ENCODE measurements around the gene SPATA20. TPM values are rescaled to one million over a fixed set of nuclear protein-coding genes. Genes with fewer than 3 reads are reported as not detected.

SPATA20 gene
- total and polyA plus RNA-seq, 2 of the 4 experiments (the other 2 are of a cell fraction) = 17.0 to 35.0 TPM

- no peaks in the 10 kb centered on the region for H3K36me3 ChIP-seq (ENCODE audit: control insufficient read depth, insufficient read depth, low read length)
- H3K9me3 ChIP-seq (ENCODE audit: control insufficient read depth, insufficient read depth, low read length) = no peaks in the 10 kb centered on the region
- intact Hi-C loops (cut with micrococcal nuclease) = no loop called here
- H3K14ac ChIP-seq (replicated peaks; ENCODE audit: low read depth, low read length) = no peak overlapping the region
- no peak overlapping the region for H3K56ac ChIP-seq (ENCODE audit: extremely low read depth, insufficient read depth, low read length)
- H2BK5ac ChIP-seq (ENCODE audit: low read depth, low read length, poor library complexity, severe bottlenecking) = no peak overlapping the region
- H3K18ac ChIP-seq (ENCODE audit: low read depth, low read length) = no peak overlapping the region
- no peak overlapping the region for H3K4me3 ChIP-seq (ENCODE audit: insufficient read depth, low read depth, low read length)
- no peak overlapping the region for H2BK120ac ChIP-seq (ENCODE audit: low read depth, low read length)
- H2AK5ac ChIP-seq (ENCODE audit: low read depth, low read length) = no peak overlapping the region
- H2BK20ac ChIP-seq (ENCODE audit: low read depth, low read length) = no peak overlapping the region
- POLR2A ChIA-PET (ENCODE audit: unreplicated experiment) = interaction anchor here (0.6 kb wide), 1 partner anchor 13 kb away, joined by 4 read pairs; no protein-coding TSS in a partner anchor
- peaks cover 5% of the 10 kb centered on the region; the same call in 1 of the 2 replicates for H3K9me1 ChIP-seq (ENCODE audit: insufficient read depth, low read length)
- no peak overlapping the region for H3K9ac ChIP-seq (ENCODE audit: low read depth, low read length)
- TF ChIP-seq MAFK (IDR thresholded peaks at IDR 0.05; ENCODE audit: low read depth, low read length) = no peak
- TF ChIP-seq CEBPB (IDR thresholded peaks at IDR 0.05; ENCODE audit: low read depth, low read length) = no peak
- TF ChIP-seq MXI1 (IDR thresholded peaks at IDR 0.05; ENCODE audit: borderline replicate concordance, low read depth, low read length) = no peak
- TF ChIP-seq CHD1 (IDR thresholded peaks at IDR 0.05; ENCODE audit: low read depth, low read length) = no peak
- no peak for TF ChIP-seq MAZ (IDR thresholded peaks at IDR 0.05; ENCODE audit: borderline replicate concordance, low read depth, low read length)
- TF ChIP-seq POLR2A (IDR thresholded peaks at IDR 0.05; ENCODE audit: low read depth, low read length) = no peak
- TF ChIP-seq FOS (IDR thresholded peaks at IDR 0.05; ENCODE audit: low read depth, low read length) = no peak
- TF ChIP-seq RCOR1 (IDR thresholded peaks at IDR 0.05; ENCODE audit: insufficient replicate concordance, low read length) = no peak
- no peak for TF ChIP-seq CTCF (conservative IDR thresholded peaks at IDR 0.05; ENCODE audit: low read depth, low read length)
- TF ChIP-seq RAD21 (IDR thresholded peaks at IDR 0.05; ENCODE audit: low read length) = no peak
- TF ChIP-seq NFE2L2 (IDR thresholded peaks at IDR 0.05; ENCODE audit: low read depth, low read length) = no peak
- TF ChIP-seq USF2 (IDR thresholded peaks at IDR 0.05; ENCODE audit: low read depth, low read length) = no peak
- TF ChIP-seq RFX5 (IDR thresholded peaks at IDR 0.05; ENCODE audit: low read depth, low read length) = no peak
- TF ChIP-seq BHLHE40 (IDR thresholded peaks at IDR 0.05; ENCODE audit: low read depth, low read length) = no peak
- TF ChIP-seq ELK1 (IDR thresholded peaks at IDR 0.05; ENCODE audit: borderline replicate concordance, low read depth, low read length) = no peak
- H3K79me1 ChIP-seq (ENCODE audit: low read depth in 1 of 2, low read length in 2 of 2) = no peaks in the 10 kb centered on the region
- in situ Hi-C loops (cut with MboI; ENCODE audit: low sequenced_read_pairs) = no loop called here
- no peaks in the 10 kb centered on the region; the same call in 1 of the 2 replicates for H3K27me3 ChIP-seq (ENCODE audit: control insufficient read depth, insufficient read depth, low read length)
- H3K27ac ChIP-seq (ENCODE audit: insufficient read depth, low read length) = no peak overlapping the region
- no peaks in the 10 kb centered on the region for H4K20me1 ChIP-seq (ENCODE audit: insufficient read depth, low read length)
- H3K23ac ChIP-seq (ENCODE audit: low read depth, low read length) = no peak overlapping the region
- DNase-seq (no peak), ATAC-seq (ENCODE audit: low read depth) (no peak)
- H2AK9ac ChIP-seq (replicated peaks; ENCODE audit: low read depth, low read length, poor library complexity) = no peak overlapping the region
- H3K4me1 ChIP-seq (ENCODE audit: control insufficient read depth, insufficient read depth, low read length) = peaks cover 4% of the 10 kb centered on the region
- dilution Hi-C loops (cut with HindIII; ENCODE audit: low sequenced_read_pairs, unreplicated experiment) = no loop called here
- H4K5ac ChIP-seq (ENCODE audit: low read depth, low read length) = no peak overlapping the region
- CTCF ChIA-PET = interaction anchor here (1.7 kb wide), 1 partner anchor 23 kb away, joined by 5 read pairs; no protein-coding TSS in a partner anchor
- 60% methylated on average over 1 of the region's 9 CpGs; no CpG with 5 or more reads in 1 of the 2 experiments for WGBS, 2 experiments (ENCODE audit: extremely low coverage in 2 of 2, insufficient read length in 1 of 2)
- no peak overlapping the region for H4K91ac ChIP-seq (ENCODE audit: insufficient read depth, low read depth, low read length)
- no peak overlapping the region for H3K4me2 ChIP-seq (ENCODE audit: low read depth, low read length)
- no peak overlapping the region for H3K4ac ChIP-seq (ENCODE audit: low read depth, low read length)
- no peak overlapping the region for H2AFZ ChIP-seq (replicated peaks; ENCODE audit: low read length, poor library complexity)
- H4K8ac ChIP-seq (ENCODE audit: low read depth in 2 of 2, low read length in 2 of 2) = no peak overlapping the region
- no peak overlapping the region for H2BK15ac ChIP-seq (ENCODE audit: low read depth, low read length)
- no TSS peak for BruUV-seq (replicated peaks)
These were observed 44.5 kb upstream of the SPATA20 start for GRCh38 chr17:50502301-50502990.
